Activated CD4-positive, alpha-beta T cell treated with anti-CD3 and anti-CD28 coated beads, Interleukin-2, amount 10 ng/mL, durations not matched to agents 7 days and 5 days (primary cell): ENCODE data around the gene DLX1. TPM values are rescaled to one million over a fixed set of nuclear protein-coding genes. Genes with fewer than 3 reads are reported as not detected.

Source experiments
- CTCF ChIA-PET: fragments of 350-600 bp; sonication (Branson Sonifier 250); formaldehyde crosslinking; loops from one replicate; lab custom pipeline; 2021; ENCODE audit warnings: antibody characterized with exemption; lab: Charles Lee
- POLR2A ChIA-PET: fragments of 350-600 bp; sonication (Branson Sonifier 250); formaldehyde crosslinking; loops from one replicate; lab custom pipeline; 2021; ENCODE audit warnings: antibody characterized with exemption; lab: Charles Lee
- DNase-seq: peaks from one replicate; pipeline ENCODE4 v3.0.0-alpha.2; 2020
- H3K27ac Mint-ChIP-seq: one replicate; pipeline ENCODE4 v1.8.0; 2021; ENCODE audit warnings: mild to moderate bottlenecking, moderate library complexity, mixed read lengths
- H3K27me3 Mint-ChIP-seq: one replicate; pipeline ENCODE4 v1.8.0; 2021; ENCODE audit warnings: mixed read lengths
- H3K36me3 Mint-ChIP-seq: one replicate; pipeline ENCODE4 v1.8.0; 2021; ENCODE audit warnings: low read depth, mixed read lengths
- H3K4me1 Mint-ChIP-seq: one replicate; pipeline ENCODE4 v1.8.0; 2021; ENCODE audit warnings: mixed read lengths
- H3K4me3 Mint-ChIP-seq: one replicate; pipeline ENCODE4 v1.8.0; 2021; ENCODE audit warnings: mild to moderate bottlenecking, moderate library complexity, mixed read lengths
- H3K9me3 Mint-ChIP-seq: one replicate; pipeline ENCODE4 v1.8.0; 2021; ENCODE audit warnings: mixed read lengths
- total RNA-seq, 2 experiments: library from RNA; stranded (reverse); gene quantifications; one replicate each; pipeline ENCODE4 v1.2.3, GENCODE V29; 2021

DLX1 gene
- total RNA-seq = not detected

- POLR2A ChIA-PET = no interaction called here
- Mint-ChIP-seq H3K27ac (peak within 1 kb of the TSS; percentile 71), H3K4me1 (peaks cover 66% of the 10 kb centered on the region), H3K27me3 (peaks cover 95% of the 10 kb centered on the region), H3K36me3 (peaks cover 9% of the 10 kb centered on the region), H3K9me3 (no peaks in the 10 kb centered on the region), H3K4me3 (peak within 1 kb of the TSS; percentile 57)
- CTCF ChIA-PET = interaction anchor here (0.6 to 2.7 kb wide), 6 partner anchors 12 to 467 kb away, joined by 3 to 9 read pairs (median 3); partner anchors contain the start of gene DLX2
- DNase-seq = peak; percentile 6
These were observed at the start of gene DLX1 for GRCh38 chr2:172085460-172086159. DLX1 (plus strand) TSS chr2:172085507; CDS start chr2:172085678, 171 bp downstream.

GRCh38 chr2:172038121-172038520, 47.2 kb upstream of the DLX1 start:
- H3K4me3 Mint-ChIP-seq = no peak overlapping the region
- H3K4me1 Mint-ChIP-seq = no peaks in the 10 kb centered on the region
- H3K9me3 Mint-ChIP-seq = no peaks in the 10 kb centered on the region
- no peak overlapping the region for H3K27ac Mint-ChIP-seq
- H3K27me3 Mint-ChIP-seq = no peaks in the 10 kb centered on the region
- ChIA-PET CTCF (interaction anchor here (0.7 kb wide), 1 partner anchor 20 kb away, joined by 3 read pairs; no protein-coding TSS in a partner anchor), POLR2A (no interaction called here)
- no peak for DNase-seq
- H3K36me3 Mint-ChIP-seq = no peaks in the 10 kb centered on the region

GRCh38 chr2:172038604-172039003, 46.7 kb upstream of the DLX1 start:
- CTCF ChIA-PET = interaction anchor here (0.7 to 1.8 kb wide), 2 partner anchors 18 to 19 kb away, joined by 3 to 6 read pairs; no protein-coding TSS in a partner anchor
- POLR2A ChIA-PET = no interaction called here
- H3K36me3 Mint-ChIP-seq = no peaks in the 10 kb centered on the region

GRCh38 chr2:172039011-172039704, 46.1 kb upstream of the DLX1 start:
- CTCF ChIA-PET = interaction anchor here (0.9 to 1.8 kb wide), 2 partner anchors 13 to 18 kb away, joined by 3 to 6 read pairs; no protein-coding TSS in a partner anchor
- POLR2A ChIA-PET = no interaction called here
- Mint-ChIP-seq H3K9me3 (no peaks in the 10 kb centered on the region), H3K27ac (no peak overlapping the region), H3K4me1 (no peaks in the 10 kb centered on the region), H3K36me3 (no peaks in the 10 kb centered on the region), H3K27me3 (no peaks in the 10 kb centered on the region), H3K4me3 (no peak overlapping the region)
- no peak for DNase-seq

More at GRCh38 chr2:172038604-172039003, 46.7 kb upstream of the DLX1 start:
- Mint-ChIP-seq H3K9me3 (no peaks in the 10 kb centered on the region), H3K4me3 (no peak overlapping the region), H3K27ac (no peak overlapping the region), H3K27me3 (no peaks in the 10 kb centered on the region), H3K4me1 (no peaks in the 10 kb centered on the region)
- DNase-seq = no peak

GRCh38 chr2:172040311-172040710, 45.0 kb upstream of the DLX1 start:
- no peaks in the 10 kb centered on the region for H3K4me1 Mint-ChIP-seq
- no peak overlapping the region for H3K27ac Mint-ChIP-seq
- ChIA-PET CTCF (interaction anchor here (1.8 kb wide), 1 partner anchor 16 kb away, joined by 6 read pairs; no protein-coding TSS in a partner anchor), POLR2A (no interaction called here)
- H3K27me3 Mint-ChIP-seq = no peaks in the 10 kb centered on the region
- H3K4me3 Mint-ChIP-seq = no peak overlapping the region
- no peak for DNase-seq
- no peaks in the 10 kb centered on the region for H3K36me3 Mint-ChIP-seq
- no peaks in the 10 kb centered on the region for H3K9me3 Mint-ChIP-seq

- DNase-seq = no peak
- Mint-ChIP-seq H3K27ac (no peak overlapping the region), H3K36me3 (no peaks in the 10 kb centered on the region), H3K4me3 (no peak overlapping the region), H3K4me1 (peaks cover 5% of the 10 kb centered on the region), H3K27me3 (no peaks in the 10 kb centered on the region), H3K9me3 (no peaks in the 10 kb centered on the region)
- ChIA-PET POLR2A (no interaction called here), CTCF (interaction anchor here (1.4 kb wide), 1 partner anchor 10 kb away, joined by 3 read pairs; no protein-coding TSS in a partner anchor)
These were observed 39.1 kb upstream of the DLX1 start for GRCh38 chr2:172046080-172046678.

GRCh38 chr2:172046866-172047565, 38.3 kb upstream of the DLX1 start:
- ChIA-PET POLR2A (no interaction called here), CTCF (interaction anchor here (1.3 to 1.4 kb wide), 2 partner anchors 9 to 11 kb away, joined by 3 read pairs; no protein-coding TSS in a partner anchor)
- H3K4me1 Mint-ChIP-seq = peaks cover 5% of the 10 kb centered on the region
- no peak overlapping the region for H3K27ac Mint-ChIP-seq
- no peaks in the 10 kb centered on the region for H3K9me3 Mint-ChIP-seq
- H3K27me3 Mint-ChIP-seq = no peaks in the 10 kb centered on the region
- no peaks in the 10 kb centered on the region for H3K36me3 Mint-ChIP-seq
- no peak for DNase-seq
- H3K4me3 Mint-ChIP-seq = no peak overlapping the region

GRCh38 chr2:172047566-172048507, 37.5 kb upstream of the DLX1 start:
- no peaks in the 10 kb centered on the region for H3K9me3 Mint-ChIP-seq
- ChIA-PET CTCF (interaction anchor here (1.3 kb wide), 1 partner anchor 10 kb away, joined by 3 read pairs; no protein-coding TSS in a partner anchor), POLR2A (no interaction called here)
- H3K27ac Mint-ChIP-seq = no peak overlapping the region
- no peak overlapping the region for H3K4me3 Mint-ChIP-seq
- no peaks in the 10 kb centered on the region for H3K36me3 Mint-ChIP-seq
- no peak for DNase-seq
- peaks cover 5% of the 10 kb centered on the region for H3K4me1 Mint-ChIP-seq
- H3K27me3 Mint-ChIP-seq = no peaks in the 10 kb centered on the region

GRCh38 chr2:172048508-172049503, 36.5 kb upstream of the DLX1 start:
- no peaks in the 10 kb centered on the region for H3K36me3 Mint-ChIP-seq

GRCh38 chr2:172049567-172050120, 35.7 kb upstream of the DLX1 start:
- H3K27me3 Mint-ChIP-seq = no peaks in the 10 kb centered on the region
- no peaks in the 10 kb centered on the region for H3K9me3 Mint-ChIP-seq
- peaks cover 5% of the 10 kb centered on the region for H3K4me1 Mint-ChIP-seq
- H3K4me3 Mint-ChIP-seq = no peak overlapping the region
- no peak for DNase-seq
- H3K36me3 Mint-ChIP-seq = no peaks in the 10 kb centered on the region
- no peak overlapping the region for H3K27ac Mint-ChIP-seq
- ChIA-PET POLR2A (no interaction called here), CTCF (interaction anchor here (0.7 to 0.9 kb wide), 4 partner anchors 71 to 1121 kb away, joined by 3 to 4 read pairs (median 4); partner anchors contain the start of gene GORASP2)

More at GRCh38 chr2:172048508-172049503, 36.5 kb upstream of the DLX1 start:
- H3K27ac Mint-ChIP-seq = no peak overlapping the region
- H3K9me3 Mint-ChIP-seq = no peaks in the 10 kb centered on the region
- CTCF ChIA-PET = interaction anchor here (0.7 to 0.9 kb wide), 2 partner anchors 72 to 1120 kb away, joined by 3 to 4 read pairs; partner anchors contain the start of gene GORASP2
- no peak overlapping the region for H3K4me3 Mint-ChIP-seq
- DNase-seq = no peak
- H3K4me1 Mint-ChIP-seq = peaks cover 5% of the 10 kb centered on the region
- POLR2A ChIA-PET = no interaction called here
- no peaks in the 10 kb centered on the region for H3K27me3 Mint-ChIP-seq
